ENCODE results near the gene MYLK2. TPM values are rescaled to one million over a fixed set of nuclear protein-coding genes. Genes with fewer than 3 reads are reported as not detected.
A peak's percentile ranks its signal among the peaks of the same experiment; 100 is the strongest.

The MYLK2 gene
- polyA plus RNA-seq, 3 donors from 2014 or later, result not detected

GRCh38 chr20:31859998-31860380 is 40.8 kb downstream of the MYLK2 start:
- Mint-ChIP-seq H3K36me3 (no peaks in the 10 kb centered on the region), H3K4me3 (peak overlapping the region in 2 of 5 donors; percentile 34 to 36), H3K9me3 (no peaks in the 10 kb centered on the region), H3K27me3 (ENCODE audit: low read depth in 3 of 3) (peaks cover 2 to 16% (median 6%) of the 10 kb centered on the region in 3 donors), H3K4me1 (peaks cover 0 to 4% of the 10 kb centered on the region in 2 donors), H3K27ac (no peak overlapping the region)
- DNase-seq, result no peak

GRCh38 chr20:31860390-31861134 is 41.4 kb downstream of the MYLK2 start:
- DNase-seq, result no peak
- Mint-ChIP-seq H3K27ac (no peak overlapping the region), H3K36me3 (no peaks in the 10 kb centered on the region), H3K4me3 (peak overlapping the region; percentile 20 to 46 (median 34)), H3K4me1 (peaks cover 0 to 4% of the 10 kb centered on the region in 2 donors), H3K9me3 (no peaks in the 10 kb centered on the region), H3K27me3 (ENCODE audit: low read depth in 3 of 3) (peaks cover 4 to 16% (median 6%) of the 10 kb centered on the region in 3 donors)

GRCh38 chr20:31861135-31861384 is 41.9 kb downstream of the MYLK2 start:
- H3K36me3 Mint-ChIP-seq, result no peaks in the 10 kb centered on the region
- H3K9me3 Mint-ChIP-seq, result no peaks in the 10 kb centered on the region
- H3K4me3 Mint-ChIP-seq, result peak overlapping the region in 4 of 5 donors; percentile 14 to 46 (median 25)
- H3K27ac Mint-ChIP-seq, result no peak overlapping the region
- peaks cover 0 to 4% of the 10 kb centered on the region in 2 donors for H3K4me1 Mint-ChIP-seq
- no peak for DNase-seq
- peaks cover 4 to 16% (median 6%) of the 10 kb centered on the region in 3 donors for H3K27me3 Mint-ChIP-seq (ENCODE audit: low read depth in 3 of 3)

DNA sequence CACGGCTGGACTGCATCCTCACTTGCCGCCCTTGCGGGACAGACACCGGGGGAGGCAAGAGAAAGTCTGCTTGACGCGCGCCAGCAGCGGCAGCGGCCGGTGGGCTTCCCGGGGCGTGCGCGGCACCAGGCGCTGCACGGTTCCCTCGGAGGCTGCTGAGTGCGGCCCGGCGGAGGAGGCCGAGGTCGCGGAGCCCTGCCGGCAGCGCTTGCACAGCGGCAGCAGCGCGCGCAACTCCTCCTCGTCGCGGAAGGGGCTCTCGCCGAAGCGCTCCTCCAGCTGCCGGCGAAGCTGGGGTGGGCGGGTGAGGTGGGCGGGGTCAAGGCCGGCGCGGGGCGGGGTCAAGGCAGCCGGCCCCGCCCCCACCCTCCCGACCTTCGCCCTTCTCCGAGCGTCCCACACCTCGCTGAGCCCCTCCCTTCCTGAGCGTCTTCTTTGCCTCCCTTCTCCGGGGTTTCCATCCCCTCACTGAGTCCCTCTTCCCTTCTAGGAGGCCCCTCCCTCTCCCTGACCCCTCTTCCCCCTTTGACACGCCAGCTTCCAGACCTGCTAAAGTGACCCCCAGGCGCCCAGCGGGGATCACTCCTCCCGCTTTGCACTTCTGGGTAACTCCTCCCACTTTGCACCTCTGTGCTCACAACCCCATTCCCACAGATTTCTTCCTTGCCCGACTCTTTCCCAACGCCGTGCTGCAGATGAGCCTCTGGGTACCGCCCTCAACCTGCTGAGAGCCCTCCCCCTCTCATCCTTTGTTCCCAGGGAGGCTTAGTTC is 42.4 kb downstream of the MYLK2 start:
- Mint-ChIP-seq H3K36me3 (no peaks in the 10 kb centered on the region), H3K4me3 (peak overlapping the region; percentile 45 to 78 (median 56)), H3K4me1 (peaks cover 0 to 4% of the 10 kb centered on the region in 2 donors), H3K27ac (peak overlapping the region in 1 of 6 donors; percentile 58), H3K9me3 (no peaks in the 10 kb centered on the region), H3K27me3 (ENCODE audit: low read depth in 3 of 3) (peaks cover 4 to 16% (median 6%) of the 10 kb centered on the region in 3 donors)
- peak; percentile 67 to 78 (median 77) for DNase-seq

GRCh38 chr20:31862157-31862470 is 43.0 kb downstream of the MYLK2 start:
- Mint-ChIP-seq H3K27me3 (ENCODE audit: low read depth in 3 of 3) (peaks cover 4 to 13% (median 6%) of the 10 kb centered on the region in 3 donors), H3K27ac (no peak overlapping the region), H3K9me3 (no peaks in the 10 kb centered on the region), H3K36me3 (no peaks in the 10 kb centered on the region), H3K4me3 (peak overlapping the region; percentile 45 to 78 (median 56)), H3K4me1 (peaks cover 0 to 4% of the 10 kb centered on the region in 2 donors)
- DNase-seq, result no peak

- H3K27me3 Mint-ChIP-seq (ENCODE audit: low read depth in 3 of 3), result peaks cover 2 to 11% (median 6%) of the 10 kb centered on the region in 3 donors
- H3K4me3 Mint-ChIP-seq, result peak overlapping the region in 2 of 5 donors; percentile 17 to 39
- DNase-seq, result no peak
- H3K27ac Mint-ChIP-seq, result no peak overlapping the region
- H3K36me3 Mint-ChIP-seq, result no peaks in the 10 kb centered on the region
- H3K9me3 Mint-ChIP-seq, result no peaks in the 10 kb centered on the region
- H3K4me1 Mint-ChIP-seq, result peaks cover 0 to 4% of the 10 kb centered on the region in 2 donors
These were observed 43.4 kb downstream of the MYLK2 start for GRCh38 chr20:31862506-31862905.

DNA sequence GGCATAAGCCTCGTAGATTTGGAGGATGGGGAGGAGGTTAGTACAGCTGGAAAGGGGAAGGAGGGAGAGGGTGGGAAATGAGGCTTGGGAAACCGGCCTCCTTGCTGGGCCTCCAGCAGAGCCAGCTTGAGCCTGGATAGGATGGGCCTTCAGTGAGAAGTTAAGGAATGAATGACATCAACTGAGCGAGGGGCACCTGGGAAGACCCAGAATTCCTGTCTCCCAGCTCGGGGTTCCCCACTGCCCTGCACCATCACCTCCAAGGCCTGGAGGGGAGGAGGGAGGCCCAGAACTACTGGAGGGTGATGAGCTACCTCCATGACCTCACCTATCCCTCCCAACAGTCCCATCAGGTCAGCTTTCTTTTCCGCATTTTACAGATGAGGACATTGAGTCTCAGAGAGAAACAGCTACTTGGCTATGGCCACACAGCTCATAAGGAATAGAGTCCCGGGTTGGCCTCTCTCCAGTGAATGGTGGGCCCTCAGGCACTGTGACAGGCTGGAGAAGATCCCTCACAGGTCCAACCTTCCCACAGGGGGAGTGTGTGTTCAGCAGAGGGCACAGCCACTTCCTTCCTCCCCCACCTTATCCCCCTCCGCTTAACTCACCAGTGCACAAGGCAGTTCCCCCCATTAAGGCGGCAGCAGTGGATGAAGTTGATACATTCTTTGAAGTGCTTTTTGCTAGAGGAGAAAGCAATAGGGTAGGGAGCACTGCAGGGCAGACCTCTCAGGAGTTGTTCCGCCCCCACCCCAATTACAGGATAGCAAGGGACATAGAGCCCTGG is 44.3 kb downstream of the MYLK2 start:
- no peak overlapping the region for H3K27ac Mint-ChIP-seq
- DNase-seq, result no peak
- peaks cover 0 to 4% of the 10 kb centered on the region in 2 donors for H3K4me1 Mint-ChIP-seq
- H3K9me3 Mint-ChIP-seq, result no peaks in the 10 kb centered on the region
- H3K36me3 Mint-ChIP-seq, result no peaks in the 10 kb centered on the region
- peaks cover 5 to 7% (median 6%) of the 10 kb centered on the region in 3 donors for H3K27me3 Mint-ChIP-seq (ENCODE audit: low read depth in 3 of 3)
- H3K4me3 Mint-ChIP-seq, result no peak overlapping the region

DNA sequence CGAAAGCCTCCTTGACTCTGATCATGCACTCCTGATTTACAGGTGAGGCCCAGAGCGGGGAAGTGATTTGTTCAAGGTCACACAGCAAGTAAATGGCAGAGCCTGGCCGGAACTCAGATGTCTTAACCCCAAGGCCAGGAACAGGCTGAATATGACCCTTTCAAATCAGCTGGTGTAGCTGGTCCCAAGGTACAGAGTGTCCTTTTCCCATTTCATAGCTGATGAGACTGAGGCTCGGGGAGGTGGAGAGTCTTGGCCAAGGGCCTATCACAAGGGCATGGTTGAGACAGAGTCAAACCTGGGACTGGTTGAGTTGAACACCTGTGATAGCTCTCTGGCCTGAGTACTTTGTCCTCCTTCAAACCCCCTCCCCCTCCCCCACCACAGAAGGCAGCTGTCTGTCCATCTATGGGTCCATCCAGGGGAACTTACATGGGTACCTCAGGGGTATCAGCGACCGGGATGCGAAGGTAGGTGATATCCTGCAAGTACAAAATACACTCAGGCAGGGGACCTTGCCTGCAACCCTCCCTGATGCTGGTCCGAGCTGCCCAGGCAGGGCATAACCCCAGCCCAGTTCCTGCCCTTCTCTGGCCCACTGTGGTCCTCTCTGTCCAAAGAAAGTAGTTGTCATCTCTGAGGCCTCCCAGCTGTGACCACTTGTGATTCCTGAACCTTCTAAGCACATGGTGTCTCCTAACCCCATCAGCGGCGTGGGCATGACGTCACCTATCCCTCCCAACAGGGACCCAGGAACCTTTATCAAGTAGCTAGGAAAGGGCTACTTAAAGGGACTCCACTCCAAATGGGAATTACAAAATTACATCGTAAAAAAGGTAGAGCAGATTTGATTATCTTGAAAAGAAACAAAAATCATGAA is 45.6 kb downstream of the MYLK2 start:
- Mint-ChIP-seq H3K9me3 (no peaks in the 10 kb centered on the region), H3K4me1 (peaks cover 5 to 7% of the 10 kb centered on the region in 2 donors), H3K27me3 (ENCODE audit: low read depth in 3 of 3) (peaks cover 7 to 15% (median 9%) of the 10 kb centered on the region in 3 donors), H3K4me3 (no peak overlapping the region), H3K27ac (no peak overlapping the region), H3K36me3 (peaks cover 0 to under 1% (median 0%) of the 10 kb centered on the region in 3 donors)
- no peak for DNase-seq

DNA sequence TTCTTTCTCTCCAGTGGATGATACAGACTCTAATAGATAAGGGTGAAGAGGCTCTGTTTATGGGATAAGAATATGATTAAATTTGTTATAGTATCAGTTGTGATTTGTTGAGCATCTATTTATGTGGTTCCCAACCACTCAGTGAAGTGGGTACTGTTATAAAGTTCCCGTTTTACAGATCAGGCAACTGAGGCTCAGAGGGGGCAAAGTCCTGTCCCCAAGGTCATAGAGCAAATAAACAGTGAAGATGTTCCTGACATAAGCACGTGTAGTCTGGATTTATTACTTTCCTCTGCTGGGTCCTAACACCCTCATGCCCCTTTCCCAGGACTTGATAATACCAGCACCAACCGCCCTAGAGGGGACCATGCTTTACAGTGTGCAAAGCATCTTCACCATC is 47.1 kb downstream of the MYLK2 start:
- H3K4me3 Mint-ChIP-seq, result no peak overlapping the region
- DNase-seq, result no peak
- peaks cover 0 to 3% (median 0%) of the 10 kb centered on the region in 3 donors for H3K36me3 Mint-ChIP-seq
- peaks cover 13 to 21% (median 14%) of the 10 kb centered on the region in 3 donors for H3K27me3 Mint-ChIP-seq (ENCODE audit: low read depth in 3 of 3)
- H3K9me3 Mint-ChIP-seq, result no peaks in the 10 kb centered on the region
- no peak overlapping the region for H3K27ac Mint-ChIP-seq
- peaks cover 14% of the 10 kb centered on the region in 2 donors for H3K4me1 Mint-ChIP-seq

GRCh38 chr20:31868853-31869672 is 49.9 kb downstream of the MYLK2 start:
- H3K27me3 Mint-ChIP-seq (ENCODE audit: low read depth in 3 of 3), result peaks cover 13 to 29% (median 17%) of the 10 kb centered on the region in 3 donors
- H3K4me3 Mint-ChIP-seq, result peak overlapping the region; percentile 15 to 98 (median 85)
- peaks cover 0 to 3% (median 0%) of the 10 kb centered on the region in 3 donors for H3K36me3 Mint-ChIP-seq
- H3K4me1 Mint-ChIP-seq, result peaks cover 12 to 15% of the 10 kb centered on the region in 2 donors
- H3K27ac Mint-ChIP-seq, result no peak overlapping the region
- no peak for DNase-seq
- H3K9me3 Mint-ChIP-seq, result no peaks in the 10 kb centered on the region

DNA sequence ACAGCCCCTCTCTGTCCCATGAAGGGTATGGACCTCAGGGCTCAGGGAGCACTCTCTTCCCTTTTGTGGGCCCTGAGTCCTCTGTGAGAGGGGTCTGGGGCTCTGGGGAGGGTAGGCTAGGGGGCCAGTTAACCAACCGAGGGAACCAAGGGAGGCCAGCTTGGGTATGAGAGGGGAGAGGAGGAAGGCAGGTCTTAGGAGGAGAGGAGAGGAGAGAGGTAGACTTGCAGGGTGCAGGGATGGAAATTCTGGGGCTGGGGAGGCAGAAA is 50.5 kb downstream of the MYLK2 start:
- H3K4me1 Mint-ChIP-seq, result peaks cover 12 to 15% of the 10 kb centered on the region in 2 donors
- no peak overlapping the region for H3K27ac Mint-ChIP-seq
- DNase-seq, result no peak
- peak overlapping the region; percentile 85 to 98 (median 86) for H3K4me3 Mint-ChIP-seq
- H3K9me3 Mint-ChIP-seq, result no peaks in the 10 kb centered on the region
- H3K27me3 Mint-ChIP-seq (ENCODE audit: low read depth in 3 of 3), result peaks cover 13 to 29% (median 17%) of the 10 kb centered on the region in 3 donors
- peaks cover 0 to 3% (median 0%) of the 10 kb centered on the region in 3 donors for H3K36me3 Mint-ChIP-seq

GRCh38 chr20:31869942-31870725 is 51.0 kb downstream of the MYLK2 start, which contains the start of the genes DUSP15 and TTLL9:
DUSP15 (minus strand) TSS chr20:31870527; CDS start chr20:31870337, 190 bp downstream.
TTLL9 (plus strand) TSS chr20:31870634; CDS start chr20:31871127, 493 bp downstream.
- Mint-ChIP-seq H3K4me1 (peaks cover 12 to 15% of the 10 kb centered on the region in 2 donors), H3K27me3 (ENCODE audit: low read depth in 3 of 3) (peaks cover 11 to 29% (median 17%) of the 10 kb centered on the region in 3 donors), H3K27ac (peak within 1 kb of the TSS in 2 of 6 donors; percentile 64 to 79), H3K9me3 (no peaks in the 10 kb centered on the region), H3K4me3 (peak within 1 kb of the TSS; percentile 85 to 98 (median 86)), H3K36me3 (peaks cover 0 to 3% (median 0%) of the 10 kb centered on the region in 3 donors)
- peak; percentile 11 to 26 (median 23) for DNase-seq

All from immature natural killer cell (primary cell).